IPS DF 6.9 (cell line): ENCODE results near the gene PMF1.
A peak's percentile ranks its signal among the peaks of the same experiment; 100 is the strongest.

Experiments
- DNase-seq: peaks from one replicate; pipeline ENCODE4 v3.0.0-alpha.2; 2013; ENCODE audit warnings: low read depth, low spot score
- H3K27ac ChIP-seq: one replicate; pipeline ENCODE4 v1.5.1; 2013; ENCODE audit warnings: low read length, control low read depth
- H3K27me3 ChIP-seq: 2 replicates; pipeline ENCODE4 v1.6.1; 2013; ENCODE audit warnings: mild to moderate bottlenecking, low read length; ENCODE audit not compliant: control insufficient read depth, insufficient read depth
- H3K36me3 ChIP-seq: 2 replicates; pipeline ENCODE4 v1.6.1; 2013; ENCODE audit warnings: low read length; ENCODE audit not compliant: control insufficient read depth, insufficient read depth
- H3K4me1 ChIP-seq: 2 replicates; pipeline ENCODE4 v1.6.1; 2013; ENCODE audit warnings: low read length; ENCODE audit not compliant: control insufficient read depth, insufficient read depth
- H3K4me3 ChIP-seq: 2 replicates; pipeline ENCODE4 v1.5.1; 2013; ENCODE audit warnings: mild to moderate bottlenecking, low read length
- H3K9me3 ChIP-seq: 2 replicates; pipeline ENCODE4 v1.6.1; 2013; ENCODE audit warnings: low read length, inconsistent platforms; ENCODE audit not compliant: control insufficient read depth, insufficient read depth
- WGBS: extraction: QIAGEN DNeasy Blood & Tissue Kit; methylation state at CpG from one replicate; pipeline ENCODE4 v1.1.7; 2013; ENCODE audit warnings: mixed read lengths, missing lambda C conversion rate; ENCODE audit not compliant: insufficient read length, insufficient coverage; 5-methylcytosine and 5-hydroxymethylcytosine counted together

Gene PMF1, protein sequence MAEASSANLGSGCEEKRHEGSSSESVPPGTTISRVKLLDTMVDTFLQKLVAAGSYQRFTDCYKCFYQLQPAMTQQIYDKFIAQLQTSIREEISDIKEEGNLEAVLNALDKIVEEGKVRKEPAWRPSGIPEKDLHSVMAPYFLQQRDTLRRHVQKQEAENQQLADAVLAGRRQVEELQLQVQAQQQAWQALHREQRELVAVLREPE

DNA sequence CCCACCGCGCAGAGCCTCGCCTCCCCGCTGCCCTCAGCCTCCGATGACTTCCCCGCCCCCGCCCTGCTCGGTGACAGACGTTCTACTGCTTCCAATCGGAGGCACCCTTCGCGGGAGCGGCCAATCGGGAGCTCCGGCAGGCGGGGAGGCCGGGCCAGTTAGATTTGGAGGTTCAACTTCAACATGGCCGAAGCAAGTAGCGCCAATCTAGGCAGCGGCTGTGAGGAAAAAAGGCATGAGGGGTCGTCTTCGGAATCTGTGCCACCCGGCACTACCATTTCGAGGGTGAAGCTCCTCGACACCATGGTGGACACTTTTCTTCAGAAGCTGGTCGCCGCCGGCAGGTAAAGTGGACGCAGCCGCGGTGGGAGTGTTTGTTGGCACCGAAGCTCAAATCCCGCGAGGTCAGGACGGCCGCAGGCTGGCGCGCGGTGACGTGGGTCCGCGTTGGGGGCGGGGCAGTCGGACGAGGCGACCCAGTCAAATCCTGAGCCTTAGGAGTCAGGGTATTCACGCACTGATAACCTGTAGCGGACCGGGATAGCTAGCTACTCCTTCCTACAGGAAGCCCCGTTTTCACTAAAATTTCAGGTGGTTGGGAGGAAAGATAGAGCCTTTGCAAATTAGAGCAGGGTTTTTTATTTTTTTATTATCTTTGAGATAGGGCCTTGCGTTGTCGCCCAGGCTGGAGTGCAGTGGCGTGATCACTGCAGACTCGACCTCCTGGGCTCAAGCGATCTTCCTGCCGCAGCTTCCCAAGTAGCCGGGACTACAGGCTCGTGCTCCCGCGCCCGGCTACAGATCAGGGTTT, at the start of gene PMF1:
PMF1 (plus strand) TSS at position 175 of the 811 bp plus-strand sequence; CDS start at position 184, 9 bp downstream.
- Histone ChIP-seq H3K27ac (no peak within 1 kb of the TSS), H3K4me1 (no peaks in the 10 kb centered on the region), H3K27me3 (no peaks in the 10 kb centered on the region), H3K9me3 (no peaks in the 10 kb centered on the region), H3K4me3 (peak within 1 kb of the TSS; percentile 62; the same call in 1 of the 2 replicates), H3K36me3 (peaks cover 4% of the 10 kb centered on the region)
- no CpG with 5 or more reads among the region's 61 CpGs for WGBS
- peak; percentile 87 for DNase-seq

DNA sequence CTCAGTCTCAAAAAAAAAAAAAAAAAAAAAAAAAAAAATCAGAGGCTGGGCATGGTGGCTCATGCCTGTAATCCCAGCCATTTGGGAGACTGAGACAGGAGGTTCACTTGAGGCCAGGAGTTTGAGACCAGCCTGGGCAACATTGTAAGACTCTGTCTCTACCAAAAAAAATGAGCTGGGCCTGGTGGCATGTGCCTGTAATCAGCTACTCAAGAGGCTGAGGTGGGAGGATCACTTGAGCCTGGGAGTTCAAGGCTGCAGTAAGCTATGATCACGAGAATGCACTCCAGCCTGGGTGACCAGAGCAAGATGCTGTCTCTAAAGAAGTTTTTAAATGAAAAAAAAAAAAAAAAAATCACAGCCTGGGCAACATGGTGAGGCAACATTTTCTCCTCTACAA, 49.1 kb upstream of the PMF1 start:
- Histone ChIP-seq H3K36me3 (no peaks in the 10 kb centered on the region), H3K9me3 (no peaks in the 10 kb centered on the region), H3K4me1 (no peaks in the 10 kb centered on the region; the same call in 1 of the 2 replicates), H3K27me3 (no peaks in the 10 kb centered on the region), H3K4me3 (no peak overlapping the region), H3K27ac (no peak overlapping the region)
- no peak for DNase-seq
- no CpG with 5 or more reads among the region's 1 CpG for WGBS

DNA sequence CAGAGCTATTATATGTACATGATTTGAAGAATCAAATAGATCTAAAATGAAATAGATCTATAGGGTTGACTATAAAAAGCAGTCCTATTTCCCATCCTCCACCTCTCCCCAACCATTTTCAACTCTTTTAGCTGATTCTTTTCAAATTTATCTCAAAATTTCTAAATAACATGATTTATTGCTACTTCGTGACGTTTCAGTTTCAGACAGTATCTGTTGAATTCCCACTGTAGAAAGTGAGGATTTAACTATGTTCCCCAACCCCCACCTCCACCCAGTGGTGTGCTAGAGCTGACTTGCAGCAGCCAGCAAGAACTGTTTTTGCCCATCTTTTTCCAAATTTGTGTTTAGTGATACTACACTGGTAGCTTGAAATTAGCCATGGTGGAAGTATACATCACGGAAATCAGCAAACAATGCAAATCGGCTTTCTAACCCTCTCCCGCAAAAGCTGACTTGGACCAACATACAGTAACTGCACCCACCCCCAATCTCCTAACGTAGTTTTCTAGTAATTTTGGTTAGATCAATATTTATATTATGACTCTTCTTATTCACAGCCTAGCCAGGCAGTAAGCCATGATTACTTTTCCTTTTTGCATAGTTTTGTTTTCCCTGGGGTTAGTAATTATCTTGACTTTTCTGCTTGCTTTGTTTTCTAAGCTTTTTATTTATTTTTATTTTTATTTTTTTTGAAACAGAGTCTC, 48.5 kb upstream of the PMF1 start:
- Histone ChIP-seq H3K27me3 (no peaks in the 10 kb centered on the region), H3K27ac (no peak overlapping the region), H3K4me1 (no peaks in the 10 kb centered on the region; the same call in 1 of the 2 replicates), H3K9me3 (no peaks in the 10 kb centered on the region), H3K4me3 (no peak overlapping the region), H3K36me3 (no peaks in the 10 kb centered on the region)
- no peak for DNase-seq
- WGBS = 100% methylated on average over 2 of the region's 6 CpGs

DNA sequence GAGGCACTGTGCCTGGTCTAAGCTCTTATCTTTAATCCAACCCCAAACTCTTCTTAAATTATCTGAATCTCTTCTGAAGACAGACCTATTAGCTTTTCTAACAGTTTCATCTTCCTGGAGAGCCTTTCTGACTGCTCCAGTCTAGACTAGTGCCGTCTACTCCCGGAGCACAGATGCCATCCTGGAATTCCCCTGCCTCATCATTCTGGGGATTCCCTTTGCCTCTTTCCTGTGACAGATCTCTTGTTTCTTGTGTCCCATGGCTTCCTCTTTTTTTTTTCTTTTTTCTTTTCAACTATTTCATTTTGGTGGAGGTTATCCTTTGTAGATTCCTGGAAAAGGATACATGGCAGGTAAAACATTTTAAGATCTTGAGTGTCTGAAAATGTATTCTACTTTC, 47.7 kb upstream of the PMF1 start:
- no peaks in the 10 kb centered on the region for H3K36me3 ChIP-seq
- no peak for DNase-seq
- no peaks in the 10 kb centered on the region for H3K27me3 ChIP-seq
- no peak overlapping the region for H3K27ac ChIP-seq
- H3K4me1 ChIP-seq = no peaks in the 10 kb centered on the region; the same call in 1 of the 2 replicates
- no peaks in the 10 kb centered on the region for H3K9me3 ChIP-seq
- no peak overlapping the region for H3K4me3 ChIP-seq
- WGBS = no CpG with 5 or more reads among the region's 2 CpGs

DNA sequence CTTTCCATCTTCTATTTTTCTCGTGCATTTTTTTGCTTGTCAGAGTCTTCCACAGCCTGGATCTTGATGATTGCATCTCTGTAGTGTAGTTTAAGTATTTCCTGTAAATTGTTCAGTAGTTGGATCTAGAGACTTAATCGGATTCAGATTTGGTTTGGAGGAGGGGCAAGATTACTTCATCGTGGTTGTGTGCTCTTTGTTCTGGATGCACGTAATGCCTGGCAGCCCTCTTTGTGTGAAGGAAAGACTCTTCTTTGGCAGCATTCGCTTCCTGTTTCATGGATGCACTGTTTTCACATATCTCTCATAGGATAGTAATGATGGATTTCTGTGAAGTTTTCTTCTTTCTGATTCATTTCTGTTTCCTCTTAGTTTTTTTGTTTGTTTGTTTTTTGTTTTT, 45.3 kb upstream of the PMF1 start:
- H3K27me3 ChIP-seq = no peaks in the 10 kb centered on the region
- no peak for DNase-seq
- no peak overlapping the region for H3K4me3 ChIP-seq
- H3K27ac ChIP-seq = no peak overlapping the region
- no peaks in the 10 kb centered on the region for H3K36me3 ChIP-seq
- H3K4me1 ChIP-seq = no peaks in the 10 kb centered on the region
- WGBS = no CpG with 5 or more reads among the region's 5 CpGs
- H3K9me3 ChIP-seq = no peaks in the 10 kb centered on the region

DNA sequence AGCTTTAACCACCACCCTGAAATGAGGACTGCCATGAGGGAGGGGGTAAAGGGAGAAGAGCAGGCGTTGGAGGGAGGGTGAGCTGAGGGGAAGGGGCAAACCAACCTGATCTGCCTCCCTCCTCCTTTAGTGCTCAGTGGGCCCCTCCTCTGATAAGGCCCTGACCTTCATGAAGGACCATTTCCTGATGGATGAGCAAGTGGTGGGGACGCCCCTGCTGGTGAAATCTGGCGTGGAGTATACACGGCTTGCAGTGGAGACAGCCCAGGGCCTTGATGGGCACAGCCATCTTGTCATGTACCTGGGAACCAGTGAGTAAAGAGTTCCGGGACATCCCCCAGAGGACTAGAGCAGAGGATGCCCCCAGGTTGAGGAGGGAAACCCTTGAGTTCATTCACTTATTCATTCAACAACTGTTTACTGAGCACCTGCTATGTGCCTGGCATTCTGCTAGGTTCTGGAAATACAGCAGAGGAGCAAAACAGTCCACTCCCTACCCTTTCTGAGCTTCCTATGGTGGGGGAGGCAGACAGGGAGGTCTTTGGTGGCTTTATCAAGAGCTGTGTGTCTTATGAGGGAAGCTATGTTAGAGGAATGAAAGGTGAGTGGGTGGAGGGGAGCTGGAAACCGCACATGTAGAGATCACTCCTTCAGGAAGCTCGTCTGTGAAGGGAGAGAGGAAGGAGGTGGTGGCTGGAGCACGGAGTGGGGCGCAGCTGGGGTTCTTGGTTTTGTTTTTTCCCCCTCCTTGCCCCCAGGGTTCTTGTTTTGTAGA, 39.9 kb upstream of the PMF1 start:
- no peak overlapping the region for H3K4me3 ChIP-seq
- no peak overlapping the region for H3K27ac ChIP-seq
- no peaks in the 10 kb centered on the region for H3K9me3 ChIP-seq
- no peak for DNase-seq
- H3K27me3 ChIP-seq = no peaks in the 10 kb centered on the region
- H3K36me3 ChIP-seq = 0 out of 2 replicates have a peak, but pooled peaks cover 2% of the 10 kb centered on the region
- no CpG with 5 or more reads among the region's 9 CpGs for WGBS
- peaks cover 2% of the 10 kb centered on the region; the same call in 1 of the 2 replicates for H3K4me1 ChIP-seq

DNA sequence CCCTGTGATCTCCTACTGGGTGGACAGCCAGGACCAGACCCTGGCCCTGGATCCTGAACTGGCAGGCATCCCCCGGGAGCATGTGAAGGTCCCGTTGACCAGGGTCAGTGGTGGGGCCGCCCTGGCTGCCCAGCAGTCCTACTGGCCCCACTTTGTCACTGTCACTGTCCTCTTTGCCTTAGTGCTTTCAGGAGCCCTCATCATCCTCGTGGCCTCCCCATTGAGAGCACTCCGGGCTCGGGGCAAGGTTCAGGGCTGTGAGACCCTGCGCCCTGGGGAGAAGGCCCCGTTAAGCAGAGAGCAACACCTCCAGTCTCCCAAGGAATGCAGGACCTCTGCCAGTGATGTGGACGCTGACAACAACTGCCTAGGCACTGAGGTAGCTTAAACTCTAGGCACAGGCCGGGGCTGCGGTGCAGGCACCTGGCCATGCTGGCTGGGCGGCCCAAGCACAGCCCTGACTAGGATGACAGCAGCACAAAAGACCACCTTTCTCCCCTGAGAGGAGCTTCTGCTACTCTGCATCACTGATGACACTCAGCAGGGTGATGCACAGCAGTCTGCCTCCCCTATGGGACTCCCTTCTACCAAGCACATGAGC, 36.1 kb upstream of the PMF1 start:
- Histone ChIP-seq H3K27ac (no peak overlapping the region), H3K27me3 (no peaks in the 10 kb centered on the region), H3K4me3 (no peak overlapping the region), H3K9me3 (no peaks in the 10 kb centered on the region), H3K36me3 (0 out of 2 replicates have a peak, but pooled peaks cover 2% of the 10 kb centered on the region), H3K4me1 (peaks cover 2% of the 10 kb centered on the region; the same call in 1 of the 2 replicates)
- no CpG with 5 or more reads among the region's 12 CpGs for WGBS
- no peak for DNase-seq

DNA sequence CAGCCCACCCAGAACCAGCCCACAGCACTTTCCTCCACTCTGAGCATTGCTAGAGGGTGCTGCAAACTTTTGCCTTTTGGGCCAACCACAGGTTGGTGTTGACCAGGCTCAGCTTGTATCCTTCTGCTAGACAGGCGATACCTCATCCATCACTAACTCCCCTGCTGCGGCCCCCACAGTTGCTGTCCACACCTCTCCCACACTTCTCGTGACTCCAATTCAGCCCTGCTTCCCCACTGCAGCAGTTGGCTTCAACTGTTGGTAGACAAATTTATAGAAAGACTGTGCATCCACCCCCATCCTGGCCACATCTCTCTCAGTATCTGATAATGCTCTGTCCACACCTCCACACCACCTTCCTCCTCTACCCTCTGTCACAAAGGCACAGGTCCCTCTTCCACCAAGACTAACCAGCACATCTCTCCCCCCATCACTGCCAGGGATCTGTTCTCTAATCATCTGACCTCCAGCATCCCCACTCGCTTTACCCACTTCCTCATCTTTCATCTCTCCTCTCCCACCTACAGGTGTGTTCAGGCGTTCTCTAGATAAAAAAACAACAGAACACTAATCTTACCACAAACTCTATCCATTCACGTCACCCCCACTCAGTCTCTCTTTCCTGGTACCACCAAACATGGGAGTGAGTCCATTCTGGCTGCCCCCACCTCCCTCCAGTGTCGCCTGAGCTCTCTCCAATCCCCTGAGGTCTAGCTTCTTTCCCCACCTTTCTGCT, 34.7 kb upstream of the PMF1 start:
- Histone ChIP-seq H3K9me3 (no peaks in the 10 kb centered on the region), H3K4me3 (no peak overlapping the region), H3K4me1 (peaks cover 5% of the 10 kb centered on the region; the same call in 1 of the 2 replicates), H3K27me3 (no peaks in the 10 kb centered on the region), H3K27ac (no peak overlapping the region), H3K36me3 (0 out of 2 replicates have a peak, but pooled peaks cover 2% of the 10 kb centered on the region)
- DNase-seq = no peak
- WGBS = no CpG with 5 or more reads among the region's 7 CpGs

DNA sequence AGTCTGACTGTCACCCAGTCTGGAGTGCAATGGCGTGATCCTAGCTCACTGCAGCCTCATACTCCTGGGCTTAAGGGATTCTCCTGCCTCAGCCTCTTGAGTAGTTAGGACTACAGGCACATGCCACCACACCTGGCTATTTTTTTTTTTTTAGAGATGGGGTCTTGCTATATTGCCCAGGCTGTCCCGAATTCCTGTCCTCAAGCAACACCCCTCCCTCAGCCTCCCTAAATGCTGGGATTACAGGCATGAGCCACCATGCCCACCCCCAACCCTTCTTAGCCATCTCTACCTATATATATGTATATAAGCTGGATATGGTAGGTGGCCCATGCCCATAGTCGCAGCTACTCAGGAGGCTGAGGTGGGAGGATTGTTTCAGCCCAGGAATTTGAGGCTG, 32.3 kb upstream of the PMF1 start:
- H3K9me3 ChIP-seq = no peaks in the 10 kb centered on the region
- H3K27me3 ChIP-seq = no peaks in the 10 kb centered on the region
- H3K36me3 ChIP-seq = 0 out of 2 replicates have a peak, but pooled peaks cover 2% of the 10 kb centered on the region
- no peak overlapping the region for H3K4me3 ChIP-seq
- no peak overlapping the region for H3K27ac ChIP-seq
- DNase-seq = no peak
- H3K4me1 ChIP-seq = peaks cover 5% of the 10 kb centered on the region; the same call in 1 of the 2 replicates
- no CpG with 5 or more reads among the region's 3 CpGs for WGBS
